NT2/D1 (cell line): Measurements from ENCODE around the gene C20orf202.
A peak's percentile ranks its signal among the peaks of the same experiment; 100 is the strongest.

Experiments used
- DNase-seq: peaks from one replicate; pipeline ENCODE4 v3.0.0-alpha.2; 2011; ENCODE audit warnings: low read depth, low spot score
- H3K27me3 ChIP-seq: 2 replicates; pipeline ENCODE4 v1.6.0; 2011; ENCODE audit warnings: mild to moderate bottlenecking; ENCODE audit not compliant: insufficient read length, insufficient read depth
- H3K36me3 ChIP-seq: 2 replicates; pipeline ENCODE4 v1.6.1; 2011; ENCODE audit warnings: mild to moderate bottlenecking, low read length, mixed read lengths; ENCODE audit not compliant: insufficient read depth, insufficient read length
- H3K4me1 ChIP-seq: 2 replicates; pipeline ENCODE4 v1.5.1; 2011; ENCODE audit not compliant: insufficient read depth, insufficient read length
- H3K4me3 ChIP-seq: 2 replicates; pipeline ENCODE4 v1.5.1; 2011; ENCODE audit warnings: low read depth; ENCODE audit not compliant: insufficient read length
- H3K9ac ChIP-seq: 2 replicates; pipeline ENCODE4 v1.6.0; 2011; ENCODE audit warnings: low read depth; ENCODE audit not compliant: insufficient read length
- H3K9me3 ChIP-seq: 2 replicates; pipeline ENCODE4 v1.5.1; 2011; ENCODE audit warnings: mild to moderate bottlenecking, low read length; ENCODE audit not compliant: insufficient read depth
- SUZ12 ChIP-seq: IDR thresholded peaks from 2 replicates; pipeline ENCODE4 v1.6.1; 2011; ENCODE audit not compliant: insufficient read length, insufficient read depth; ENCODE audit errors: extremely low read depth
- YY1 ChIP-seq: IDR thresholded peaks from 2 replicates; pipeline ENCODE4 v1.6.1; 2011; ENCODE audit not compliant: insufficient read length, insufficient read depth
- ZNF274 ChIP-seq: IDR thresholded peaks from 2 replicates; pipeline ENCODE4 v1.6.1; 2011; ENCODE audit warnings: mild to moderate bottlenecking, low read depth, low read length

Gene C20orf202

DNA sequence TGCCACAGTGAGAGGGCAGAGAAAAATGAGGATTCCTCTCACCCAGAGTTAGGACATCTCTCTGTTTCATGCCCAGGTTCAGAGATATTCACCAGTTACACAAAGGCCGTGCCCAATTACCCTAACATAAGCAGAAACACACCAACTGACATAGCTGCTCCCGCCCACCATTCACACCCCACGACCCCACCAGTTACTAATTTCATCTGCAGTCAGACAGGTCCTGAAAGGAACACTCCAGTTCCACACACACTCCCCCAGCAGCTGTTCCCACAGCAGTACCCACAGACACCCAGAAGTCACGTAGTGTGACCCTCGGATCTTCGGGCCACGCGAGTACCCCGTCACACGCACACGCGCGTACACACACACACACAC lies 19.0 kb upstream of the C20orf202 start:
- Histone ChIP-seq H3K9me3 (no peaks in the 10 kb centered on the region), H3K4me3 (peak overlapping the region; percentile 53), H3K9ac (peak overlapping the region; percentile 67), H3K27me3 (peaks cover 23% of the 10 kb centered on the region), H3K36me3 (no peaks in the 10 kb centered on the region), H3K4me1 (peaks cover 12% of the 10 kb centered on the region)
- TF ChIP-seq SUZ12 (no peak), YY1 (no peak), ZNF274 (no peak)
- DNase-seq: no peak

DNA sequence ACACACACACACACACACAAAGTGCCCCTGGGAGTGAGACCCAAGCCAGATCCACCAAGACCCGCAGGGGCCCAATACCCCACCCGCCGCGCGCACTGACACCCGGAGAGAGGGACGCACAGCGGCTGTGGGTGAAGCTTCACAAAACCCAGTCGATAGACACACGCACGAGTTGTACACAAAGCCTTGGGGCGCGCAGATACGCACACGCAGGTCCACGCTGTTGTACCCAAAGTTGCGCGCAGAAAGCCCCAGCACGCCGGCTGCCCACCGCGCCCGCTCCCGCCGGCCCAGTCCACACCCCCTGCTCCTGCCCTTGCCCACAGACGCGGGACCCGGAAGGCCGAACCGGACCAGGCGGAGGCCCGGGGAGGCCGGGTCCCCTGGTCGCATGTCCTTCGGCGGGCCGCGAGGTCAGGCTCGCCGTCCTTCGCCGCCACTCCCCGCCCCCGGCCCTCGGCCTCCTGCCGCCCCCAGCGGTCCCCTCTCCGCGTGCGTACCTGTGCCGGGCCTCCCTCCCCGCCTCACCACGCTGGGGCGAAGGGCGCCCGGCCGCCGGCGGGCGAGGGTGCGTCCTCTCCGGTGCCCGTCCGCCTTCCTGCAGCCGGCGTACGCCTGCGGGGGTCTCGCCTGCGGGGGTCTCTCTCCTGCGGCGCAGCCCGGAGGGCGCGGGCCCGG lies 18.5 kb upstream of the C20orf202 start, which contains the start of gene TMEM74B:
Gene TMEM74B (minus strand): TSS at position 344 of the 678 bp plus-strand sequence. CDS start 1,180 bp downstream, outside the sequence.
- H3K9ac ChIP-seq: peak within 1 kb of the TSS; percentile 67

DNA sequence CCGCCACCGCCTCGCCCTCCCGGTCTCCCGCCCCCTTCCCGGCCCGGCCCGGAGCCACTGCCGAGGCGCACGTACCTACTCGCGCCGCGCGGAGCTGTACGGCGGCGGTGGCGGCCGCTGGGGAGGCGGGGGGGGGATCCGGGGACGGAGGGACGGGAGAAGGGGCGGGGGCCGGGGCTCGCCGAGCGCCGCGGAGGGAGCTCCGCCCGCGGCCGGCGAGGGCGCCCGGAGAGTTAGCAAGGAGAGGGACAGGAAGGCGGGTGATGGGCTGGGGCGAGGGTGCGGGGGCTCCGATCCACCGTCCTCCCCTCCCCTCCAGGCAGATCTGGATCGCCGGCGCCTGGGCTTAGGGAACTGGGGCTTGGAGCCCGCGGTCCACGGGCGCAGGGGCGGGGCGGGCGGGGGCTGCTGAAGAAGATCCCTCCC lies 17.9 kb upstream of the C20orf202 start:
- no peak for DNase-seq
- H3K27me3 ChIP-seq: peaks cover 23% of the 10 kb centered on the region
- peaks cover 12% of the 10 kb centered on the region for H3K4me1 ChIP-seq
- peak overlapping the region; percentile 64 for H3K9ac ChIP-seq
- no peaks in the 10 kb centered on the region for H3K9me3 ChIP-seq
- peak overlapping the region; percentile 53 for H3K4me3 ChIP-seq
- no peak for TF ChIP-seq SUZ12
- H3K36me3 ChIP-seq: no peaks in the 10 kb centered on the region

More for the DNA sequence above, 18.5 kb upstream of the C20orf202 start, which contains the start of gene TMEM74B:
- H3K27me3 ChIP-seq: peaks cover 23% of the 10 kb centered on the region
- H3K4me3 ChIP-seq: peak within 1 kb of the TSS; percentile 53
- no peak for TF ChIP-seq ZNF274
- no peak for TF ChIP-seq SUZ12
- TF ChIP-seq YY1: no peak
- peaks cover 12% of the 10 kb centered on the region for H3K4me1 ChIP-seq
- no peak for DNase-seq
- H3K36me3 ChIP-seq: no peaks in the 10 kb centered on the region
- H3K9me3 ChIP-seq: no peaks in the 10 kb centered on the region

- Histone ChIP-seq H3K4me3 (no peak overlapping the region), H3K4me1 (peaks cover 12% of the 10 kb centered on the region)
- DNase-seq: peak; percentile 47
Measured at GRCh38 chr20:1185790-1186334, 17.4 kb upstream of the C20orf202 start.

GRCh38 chr20:1186367-1186991 lies 16.8 kb upstream of the C20orf202 start:
- no peak for DNase-seq
- H3K4me1 ChIP-seq: peaks cover 12% of the 10 kb centered on the region
- H3K9me3 ChIP-seq: no peaks in the 10 kb centered on the region
- no peak for TF ChIP-seq YY1
- no peaks in the 10 kb centered on the region for H3K36me3 ChIP-seq
- H3K4me3 ChIP-seq: no peak overlapping the region
- H3K27me3 ChIP-seq: peaks cover 23% of the 10 kb centered on the region
- no peak overlapping the region for H3K9ac ChIP-seq

More at GRCh38 chr20:1185790-1186334, 17.4 kb upstream of the C20orf202 start:
- no peak for TF ChIP-seq YY1
- peaks cover 23% of the 10 kb centered on the region for H3K27me3 ChIP-seq
- no peak overlapping the region for H3K9ac ChIP-seq
- no peaks in the 10 kb centered on the region for H3K36me3 ChIP-seq
- no peaks in the 10 kb centered on the region for H3K9me3 ChIP-seq

DNA sequence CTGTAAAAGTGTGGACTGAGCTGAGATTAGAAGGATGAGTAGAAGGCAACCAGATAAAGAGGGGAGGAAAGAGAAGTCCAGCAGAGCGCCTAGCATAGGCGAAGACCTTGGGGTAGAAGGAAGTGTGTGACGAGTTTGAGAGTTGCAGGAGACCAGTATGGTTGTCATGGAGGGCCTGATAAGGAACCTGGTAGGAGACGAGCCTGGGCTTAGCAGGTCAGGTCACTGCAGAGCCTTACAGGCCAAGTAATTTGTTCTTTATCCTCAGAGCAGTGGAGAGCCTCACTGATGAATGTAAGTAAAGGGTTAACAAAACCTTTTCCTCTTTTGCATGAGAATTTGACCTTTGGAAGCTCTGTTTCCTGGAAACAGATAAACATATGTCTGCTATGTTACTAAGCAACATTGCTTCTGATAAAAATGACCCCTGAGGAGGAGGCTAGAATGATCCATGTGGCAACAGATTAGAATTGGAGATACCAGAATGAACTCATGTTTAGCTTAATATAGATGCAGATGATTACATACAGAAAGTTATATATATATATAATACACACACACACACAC lies 15.6 kb upstream of the C20orf202 start:
- Histone ChIP-seq H3K4me1 (peaks cover 7% of the 10 kb centered on the region), H3K9ac (no peak overlapping the region), H3K9me3 (no peaks in the 10 kb centered on the region), H3K4me3 (no peak overlapping the region), H3K27me3 (peaks cover 23% of the 10 kb centered on the region), H3K36me3 (no peaks in the 10 kb centered on the region)
- no peak for TF ChIP-seq ZNF274
- no peak for TF ChIP-seq SUZ12
- TF ChIP-seq YY1: no peak
- no peak for DNase-seq

GRCh38 chr20:1188347-1188746 lies 14.9 kb upstream of the C20orf202 start:
- Histone ChIP-seq H3K9ac (no peak overlapping the region), H3K9me3 (no peaks in the 10 kb centered on the region), H3K36me3 (no peaks in the 10 kb centered on the region), H3K27me3 (peaks cover 17% of the 10 kb centered on the region), H3K4me1 (peaks cover 5% of the 10 kb centered on the region), H3K4me3 (no peak overlapping the region)
- TF ChIP-seq ZNF274 (no peak), YY1 (no peak), SUZ12 (no peak)
- no peak for DNase-seq
